ENCODE measurements around the gene HLA-DQA1.
A peak's percentile ranks its signal among the peaks of the same experiment; 100 is the strongest.
"Not testable (repeated sequence)": the region's sequence is repeated elsewhere in the genome, so short reads cannot be mapped to it uniquely, and the experiment has no call there.

HLA-DQA1 gene

DNA sequence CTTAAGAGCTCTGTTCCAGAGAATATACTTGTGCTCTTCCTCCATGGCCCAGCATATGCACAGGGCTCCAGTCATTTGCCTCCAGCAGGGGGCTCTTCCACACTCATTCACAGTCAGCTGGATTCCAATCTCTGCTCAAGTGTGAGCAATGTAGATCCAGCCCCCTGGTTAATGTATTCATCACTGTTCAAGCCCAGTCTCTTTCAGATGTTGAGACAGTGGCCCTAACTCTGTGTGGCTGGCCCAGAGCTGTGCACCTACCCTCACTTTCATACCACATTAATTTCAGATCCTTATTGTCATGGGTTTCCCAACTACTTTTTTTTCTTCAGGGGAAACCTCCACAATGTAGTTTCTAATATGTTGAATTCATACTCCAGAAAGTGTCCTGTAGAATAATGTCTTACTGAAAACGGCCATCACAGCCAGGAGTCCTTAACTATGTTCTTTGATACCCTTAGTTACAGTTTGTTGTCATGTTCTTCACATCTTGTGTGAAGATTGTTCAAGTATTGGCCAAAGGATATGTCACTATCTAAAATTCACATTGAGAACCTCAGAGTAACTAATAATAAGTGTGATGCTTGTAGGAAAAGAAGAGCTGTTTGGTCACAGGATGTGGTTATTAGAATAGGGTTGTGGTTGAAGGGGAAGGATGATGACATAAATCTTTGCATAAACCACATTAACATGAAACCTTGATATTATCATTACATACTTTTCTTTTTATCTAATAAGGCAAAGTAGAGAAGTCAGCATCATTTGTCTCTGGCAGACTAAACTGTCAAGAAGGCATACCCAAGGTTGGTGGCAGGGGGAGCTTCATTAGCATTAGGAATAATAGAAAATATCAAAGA lies 14.4 kb upstream of the HLA-DQA1 start:
- peak; percentile 34 for DNase-seq

DNA sequence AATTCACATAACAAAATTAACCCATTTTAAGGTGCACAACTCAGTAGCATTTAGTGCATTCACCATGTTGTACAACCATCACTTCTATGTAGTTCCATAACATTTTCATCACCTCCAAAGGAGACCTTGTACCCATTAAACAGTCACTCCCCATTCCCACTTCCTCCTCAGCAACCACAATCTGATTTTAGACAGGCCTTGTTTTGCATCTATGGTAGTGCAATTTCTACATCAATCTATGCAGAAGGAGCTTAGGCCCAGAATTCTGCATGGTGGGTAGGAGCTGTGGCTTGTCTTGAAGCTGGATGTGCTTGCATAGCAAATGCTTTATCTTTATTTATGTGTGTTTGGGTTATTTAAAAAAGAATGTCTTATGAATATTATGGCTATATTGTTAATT lies 13.5 kb upstream of the HLA-DQA1 start:
- DNase-seq: no peak

DNA sequence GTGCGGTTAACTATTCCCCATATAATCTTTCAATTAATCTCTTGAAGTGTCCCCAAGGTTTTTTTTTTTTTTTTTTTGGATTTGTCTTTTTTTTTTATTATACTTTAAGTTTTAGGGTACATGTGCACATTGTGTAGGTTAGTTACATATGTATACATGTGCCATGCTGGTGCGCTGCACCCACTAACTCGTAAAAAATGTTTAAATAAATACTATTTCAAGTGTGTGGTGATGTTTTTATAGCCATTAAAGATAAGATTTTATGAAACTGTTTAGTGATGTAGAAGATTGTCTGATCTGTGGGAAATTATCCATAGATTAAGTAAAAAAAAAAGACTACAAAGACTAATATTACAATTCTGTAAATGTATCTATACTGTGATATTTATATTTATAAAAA lies 12.6 kb upstream of the HLA-DQA1 start:
- no peak for DNase-seq

DNA sequence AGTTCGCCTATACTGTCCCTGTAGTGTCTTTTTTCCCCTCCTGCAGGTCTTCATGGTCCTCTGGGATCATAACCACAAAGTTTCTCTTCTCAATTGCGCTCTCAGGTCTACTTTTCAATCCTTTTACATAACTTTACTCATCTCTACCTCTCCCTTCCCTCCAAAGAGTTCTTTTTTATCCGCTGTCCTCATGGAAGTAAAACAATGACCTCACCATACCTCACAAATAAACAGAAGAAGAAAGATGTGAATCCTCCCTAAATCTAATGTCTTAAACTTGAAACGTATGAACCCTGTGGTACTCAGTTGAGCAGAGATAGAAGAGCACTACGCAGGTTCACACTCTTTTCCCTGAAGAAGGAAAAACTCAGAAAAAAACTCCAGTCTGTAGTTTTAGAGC lies 12.1 kb upstream of the HLA-DQA1 start:
- no peak for DNase-seq

DNA sequence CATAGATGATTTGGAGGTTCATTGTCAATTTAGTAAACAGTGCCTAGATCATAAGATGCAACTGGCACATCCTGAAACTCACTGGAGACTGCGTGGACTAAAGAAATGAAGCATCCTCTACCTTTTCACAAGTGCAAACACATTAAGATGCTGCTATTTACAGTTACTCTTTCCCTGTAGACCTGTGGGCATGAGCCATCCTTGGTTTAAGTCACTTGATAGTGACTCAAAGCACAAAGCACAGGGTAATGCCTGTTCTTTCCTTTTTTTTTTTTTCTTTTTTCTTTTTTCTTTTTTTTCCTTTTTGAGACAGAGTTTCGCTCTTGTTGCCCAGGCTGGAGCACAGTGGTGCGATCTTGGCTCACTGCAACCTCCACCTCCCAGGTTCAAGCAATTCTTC lies 10.0 kb upstream of the HLA-DQA1 start:
- no peak for DNase-seq

DNA sequence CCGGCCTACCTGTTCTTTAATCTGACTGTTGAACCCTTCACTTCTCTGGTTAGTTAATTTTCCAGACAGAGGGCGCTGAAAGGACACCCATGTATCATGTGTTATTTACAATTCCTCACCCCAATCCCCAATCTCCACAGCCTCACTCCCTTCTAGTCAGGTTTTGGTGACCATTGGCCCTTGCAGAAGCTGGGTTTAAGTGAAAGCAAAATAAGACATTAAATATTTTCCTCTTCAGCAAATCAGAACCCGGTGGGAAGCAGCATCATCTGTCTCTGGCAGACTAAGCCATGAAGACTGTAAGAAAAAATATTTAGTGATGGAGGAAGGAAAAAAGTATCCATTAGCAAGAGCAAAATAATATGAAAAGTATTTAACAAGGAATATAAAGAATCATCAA lies 9.4 kb upstream of the HLA-DQA1 start:
- DNase-seq: no peak

DNA sequence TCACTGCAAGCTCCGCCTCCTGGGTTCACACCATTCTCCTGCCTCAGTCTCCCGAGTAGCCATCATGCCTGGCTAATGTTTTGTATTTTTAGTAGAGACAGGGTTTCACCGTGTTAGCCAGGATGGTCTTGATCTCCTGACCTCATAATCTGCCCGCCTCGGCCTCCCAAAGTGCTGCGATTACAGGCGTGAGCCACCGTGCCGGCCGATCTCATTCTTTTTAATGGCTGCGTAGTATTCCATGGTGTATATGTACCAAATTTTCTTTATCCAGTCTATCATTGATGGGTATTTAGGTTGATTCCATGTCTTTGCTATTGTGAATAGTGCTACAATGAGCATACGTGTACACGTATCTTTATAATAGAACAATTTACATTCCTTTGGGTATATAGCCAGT lies 7.4 kb upstream of the HLA-DQA1 start:
- not testable (repeated sequence) for DNase-seq

DNA sequence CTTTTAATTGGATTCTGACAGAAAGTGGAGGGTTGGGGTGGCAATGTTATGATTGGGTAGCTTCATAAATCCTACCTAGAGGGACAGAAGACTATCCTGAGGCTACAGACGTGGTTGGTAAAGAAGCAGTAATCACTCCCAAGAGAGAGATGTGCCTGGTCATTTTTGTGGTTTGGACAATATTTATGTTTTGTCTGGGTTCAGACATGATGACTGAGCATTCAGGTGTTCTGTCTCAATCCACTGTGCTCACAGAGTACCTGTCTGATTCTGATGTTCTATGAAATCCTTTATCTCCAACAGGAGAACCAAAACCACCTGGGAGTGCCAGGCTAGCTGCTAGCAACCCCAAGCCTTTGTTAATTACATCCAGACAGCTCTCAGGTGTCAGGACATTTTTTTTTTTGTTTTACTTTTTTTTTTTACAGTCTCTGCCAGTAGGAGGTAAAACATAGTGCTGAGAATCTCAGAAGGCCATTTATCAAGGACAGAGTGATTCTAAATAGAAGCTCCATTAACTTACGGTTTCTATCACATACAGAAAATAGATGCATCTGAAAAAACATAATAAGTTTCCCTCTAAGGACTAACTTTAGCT lies 1.6 kb upstream of the HLA-DQA1 start:
- no peak for DNase-seq

DNA sequence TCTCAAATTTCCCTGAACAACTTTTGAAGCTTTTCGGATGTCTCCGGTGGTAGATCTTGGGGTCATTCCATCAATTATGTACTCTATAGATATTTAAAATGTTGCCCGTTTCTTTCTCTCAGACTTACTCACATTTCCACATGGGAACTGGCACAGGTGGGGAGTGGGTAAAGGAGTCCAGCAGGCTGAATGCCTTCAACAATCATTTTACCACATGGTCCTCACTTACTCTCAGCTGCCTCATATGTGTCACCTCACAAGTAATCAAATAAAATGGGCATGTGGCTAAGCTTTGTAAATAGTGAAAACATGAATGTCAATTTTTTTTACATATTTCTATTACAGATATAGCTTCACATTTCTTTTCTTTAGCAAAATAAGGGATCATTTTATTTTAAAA lies 677 bp downstream of the HLA-DQA1 start:
- no peak for DNase-seq

DNA sequence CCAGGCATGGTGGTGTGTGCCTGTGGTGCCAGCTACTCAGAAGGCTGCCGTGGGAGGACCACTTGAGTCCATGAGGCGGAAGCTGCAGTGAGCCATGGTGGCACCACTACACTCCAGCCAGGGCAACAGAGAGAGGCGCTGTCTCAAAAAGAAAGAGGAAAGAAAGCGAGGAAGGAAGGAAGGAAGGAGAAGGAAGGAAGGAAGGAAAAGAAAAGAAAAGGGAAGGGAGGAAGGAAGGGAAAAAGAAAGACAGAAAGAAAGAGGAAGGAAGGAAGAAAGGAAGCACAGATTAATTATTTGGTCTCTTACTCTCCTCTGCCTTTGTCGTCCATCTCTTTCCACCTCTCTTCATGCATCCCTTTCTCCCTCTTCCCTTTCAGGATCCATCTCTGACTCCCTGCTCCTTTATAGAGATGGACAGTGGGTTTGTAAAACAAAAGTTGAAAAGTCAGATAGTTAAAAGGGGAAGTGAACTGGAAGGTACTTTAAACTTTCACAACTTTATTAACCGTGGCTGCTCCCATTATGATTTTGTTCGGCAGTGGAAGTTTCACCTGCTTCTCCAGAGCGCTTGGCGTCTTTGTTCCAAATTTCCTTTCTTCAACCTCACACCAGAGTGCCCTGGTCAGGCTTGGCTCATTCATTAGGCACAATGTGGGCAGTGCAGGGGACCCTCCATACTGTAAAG lies 1.5 kb downstream of the HLA-DQA1 start:
- DNase-seq: no peak

DNA sequence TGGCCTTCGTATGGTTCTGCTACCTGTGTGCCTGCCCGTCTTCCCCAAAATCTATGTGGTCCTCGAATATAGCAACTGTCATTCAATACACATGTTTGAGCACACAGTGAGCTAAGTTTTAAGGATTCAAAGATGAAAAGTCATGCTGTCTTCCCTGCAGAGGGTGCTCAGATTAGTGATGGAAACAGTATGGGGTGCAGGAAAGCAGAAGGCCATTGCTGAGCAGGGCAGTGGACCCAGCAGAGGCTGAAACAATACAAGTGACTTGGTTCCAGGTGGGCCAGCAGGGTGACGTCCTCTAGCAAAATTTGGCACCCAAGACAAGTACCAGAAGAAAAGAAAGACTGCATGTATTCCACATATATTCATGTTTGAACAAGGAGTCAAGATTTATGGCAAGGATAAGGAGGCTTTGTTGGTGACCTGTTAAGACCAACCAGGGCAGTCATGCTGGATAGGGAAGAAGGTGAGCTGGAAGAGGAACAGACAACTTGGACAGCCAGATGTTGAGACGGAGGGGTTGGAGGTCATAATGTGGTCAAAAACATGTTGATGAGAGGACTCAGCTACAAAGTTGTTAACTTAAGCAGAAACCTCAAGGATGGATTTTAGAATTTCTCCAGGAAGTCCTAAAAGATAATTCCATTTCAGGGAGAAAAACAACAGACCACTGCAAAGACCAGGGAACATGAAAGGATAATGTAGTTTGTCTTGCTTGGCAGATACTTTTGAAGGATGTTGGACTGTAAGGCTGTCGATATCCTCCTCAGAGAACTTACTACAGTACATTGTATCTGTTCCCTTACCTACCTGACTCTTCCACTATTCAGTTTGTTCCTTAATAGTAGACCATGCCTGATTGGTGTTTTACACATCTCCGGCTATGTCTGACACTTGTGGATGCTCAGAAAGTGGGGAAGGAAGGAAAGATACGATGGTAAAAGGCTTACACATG lies 2.5 kb downstream of the HLA-DQA1 start:
- DNase-seq: no peak

DNA sequence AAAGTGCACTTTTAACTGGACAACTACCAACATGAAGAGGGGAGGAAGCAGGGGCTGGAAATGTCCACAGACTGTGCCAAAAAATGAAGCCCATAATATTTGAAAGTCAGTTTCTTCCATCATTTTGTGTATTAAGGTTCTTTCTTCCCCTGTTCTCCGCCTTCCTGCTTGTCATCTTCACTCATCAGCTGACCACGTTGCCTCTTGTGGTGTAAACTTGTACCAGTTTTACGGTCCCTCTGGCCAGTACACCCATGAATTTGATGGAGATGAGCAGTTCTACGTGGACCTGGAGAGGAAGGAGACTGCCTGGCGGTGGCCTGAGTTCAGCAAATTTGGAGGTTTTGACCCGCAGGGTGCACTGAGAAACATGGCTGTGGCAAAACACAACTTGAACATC lies 3.9 kb downstream of the HLA-DQA1 start:
- DNase-seq: no peak

DNA sequence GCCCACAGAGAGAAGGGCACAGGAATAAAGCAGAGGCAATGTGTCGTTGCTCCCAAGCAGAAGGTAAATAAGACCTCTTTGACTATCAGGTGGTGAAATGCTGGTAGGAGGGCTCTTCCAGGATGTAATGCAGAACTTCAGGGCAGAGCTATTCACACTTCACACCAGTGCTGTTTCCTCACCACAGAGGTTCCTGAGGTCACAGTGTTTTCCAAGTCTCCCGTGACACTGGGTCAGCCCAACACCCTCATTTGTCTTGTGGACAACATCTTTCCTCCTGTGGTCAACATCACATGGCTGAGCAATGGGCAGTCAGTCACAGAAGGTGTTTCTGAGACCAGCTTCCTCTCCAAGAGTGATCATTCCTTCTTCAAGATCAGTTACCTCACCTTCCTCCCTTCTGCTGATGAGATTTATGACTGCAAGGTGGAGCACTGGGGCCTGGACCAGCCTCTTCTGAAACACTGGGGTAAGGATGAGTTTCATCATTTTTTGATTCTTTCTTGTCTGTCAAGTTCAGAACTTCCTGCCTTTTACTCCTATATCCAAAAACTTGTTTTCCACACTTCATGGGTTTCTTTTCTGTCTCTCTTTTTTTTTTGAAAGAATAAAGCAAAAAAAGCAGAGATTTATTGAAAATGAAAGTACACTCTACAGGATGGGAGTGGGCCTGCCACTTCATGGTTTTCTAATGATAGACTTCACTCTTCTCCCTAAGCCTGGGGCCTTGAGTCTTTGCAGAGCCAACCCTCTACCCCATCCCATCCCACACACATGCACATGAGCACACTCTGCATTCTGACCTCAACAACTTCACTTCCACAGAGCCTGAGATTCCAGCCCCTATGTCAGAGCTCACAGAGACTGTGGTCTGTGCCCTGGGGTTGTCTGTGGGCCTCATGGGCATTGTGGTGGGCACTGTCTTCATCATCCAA lies 4.8 kb downstream of the HLA-DQA1 start:
- not testable (repeated sequence) for DNase-seq

DNA sequence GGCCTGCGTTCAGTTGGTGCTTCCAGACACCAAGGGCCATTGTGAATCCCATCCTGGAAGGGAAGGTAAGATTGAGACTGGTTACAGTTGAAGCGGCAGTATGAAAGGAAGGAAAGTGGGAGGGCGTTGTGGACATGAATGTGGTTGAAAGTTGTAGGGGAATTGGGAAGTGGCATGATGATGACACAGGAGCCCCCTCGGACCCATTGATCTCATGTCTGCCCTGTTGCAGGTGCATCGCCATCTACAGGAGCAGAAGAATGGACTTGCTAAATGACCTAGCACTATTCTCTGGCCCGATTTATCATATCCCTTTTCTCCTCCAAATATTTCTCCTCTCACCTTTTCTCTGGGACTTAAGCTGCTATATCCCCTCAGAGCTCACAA lies 5.5 kb downstream of the HLA-DQA1 start:
- DNase-seq: no peak

DNA sequence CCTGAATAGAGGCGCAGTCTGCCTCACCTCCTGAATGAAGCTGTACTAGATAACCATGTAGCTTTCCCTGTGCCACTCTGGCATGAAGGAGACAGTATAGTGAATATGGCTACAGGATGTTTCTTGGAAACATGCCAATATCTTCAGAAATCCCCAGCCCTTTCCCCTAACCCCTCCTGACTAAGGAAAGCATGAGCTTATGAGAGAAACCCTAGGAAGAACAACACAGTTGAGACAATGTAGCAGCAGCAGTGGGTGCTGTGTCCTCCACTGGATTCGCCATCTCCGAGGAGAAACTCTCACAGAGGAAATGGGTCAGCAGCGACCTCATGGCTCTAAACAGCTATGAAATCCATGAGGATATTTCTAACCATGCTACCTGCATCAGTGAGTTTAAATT lies 6.7 kb downstream of the HLA-DQA1 start:
- DNase-seq: no peak

DNA sequence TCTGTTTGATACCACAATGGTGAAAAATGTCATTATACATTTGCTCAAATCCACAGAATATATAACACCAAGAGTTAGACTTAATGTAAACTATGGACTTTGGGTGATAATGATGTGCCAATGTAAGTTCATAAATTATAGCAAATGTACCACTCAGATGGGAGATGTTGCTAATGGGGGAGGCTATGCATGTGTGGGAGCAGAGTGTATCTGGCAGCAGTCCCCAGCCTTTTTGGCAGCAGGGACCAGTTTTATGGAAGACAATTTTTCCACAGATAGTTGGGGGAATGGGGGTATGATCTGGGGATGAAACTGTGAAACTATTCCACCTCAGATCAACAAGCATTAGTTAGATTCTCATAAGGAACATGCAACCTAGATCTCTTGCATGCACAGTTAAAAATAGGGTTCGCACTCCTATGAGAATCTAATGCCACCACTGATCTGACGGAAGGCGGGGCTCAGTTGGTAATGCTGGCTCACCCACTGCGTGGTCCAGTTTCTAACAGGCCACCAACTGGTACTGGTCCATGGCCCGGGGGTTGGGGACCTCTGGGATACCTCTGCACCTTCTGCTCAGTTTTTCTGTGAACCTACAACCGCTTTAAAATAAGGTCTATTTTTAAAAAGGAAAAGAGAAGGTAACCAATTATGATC lies 8.0 kb downstream of the HLA-DQA1 start:
- DNase-seq: no peak

DNA sequence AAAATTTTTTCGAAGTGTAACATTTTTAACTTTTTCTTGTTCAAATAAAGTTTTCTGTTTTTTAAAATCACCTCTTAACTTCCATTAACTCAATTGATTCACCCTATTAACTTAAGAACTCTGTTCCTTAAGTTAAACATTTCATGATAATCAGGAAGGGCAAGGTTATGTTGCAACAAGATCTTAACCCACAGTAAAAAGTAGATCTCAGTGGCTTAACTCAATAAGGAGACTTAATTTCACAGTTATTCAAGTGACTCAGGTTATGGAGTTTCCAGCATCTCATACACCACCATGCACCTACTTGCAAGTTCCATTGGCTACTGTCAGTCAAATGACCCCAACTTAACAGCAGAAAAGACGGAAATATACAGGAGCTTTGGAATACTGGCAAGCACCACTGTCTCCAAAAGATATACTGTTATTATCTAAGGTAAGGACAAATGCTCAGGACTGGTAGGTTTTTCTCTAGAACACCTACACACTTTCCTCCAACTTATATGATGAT lies 18.1 kb downstream of the HLA-DQA1 start:
- DNase-seq: no peak

DNA sequence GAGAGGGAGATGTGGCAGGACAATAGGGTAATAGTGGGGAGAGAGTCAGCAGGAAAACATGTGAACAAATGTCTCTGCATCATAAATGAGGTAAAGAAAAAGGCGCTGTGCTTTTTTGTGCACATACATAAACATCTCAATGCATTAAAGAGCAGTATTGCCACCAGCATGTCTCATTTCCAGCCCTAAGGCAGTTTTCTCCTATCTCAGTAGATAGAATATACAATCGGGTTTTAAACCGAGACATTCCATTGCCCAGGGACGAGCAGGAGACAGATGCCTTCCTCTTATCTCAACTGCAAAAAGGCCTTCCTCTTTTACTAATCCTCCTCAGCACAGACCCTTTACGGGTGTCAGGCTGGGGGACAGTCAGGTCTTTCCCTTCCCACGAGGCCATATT lies 20.1 kb downstream of the HLA-DQA1 start:
- DNase-seq: not testable (repeated sequence)

DNA sequence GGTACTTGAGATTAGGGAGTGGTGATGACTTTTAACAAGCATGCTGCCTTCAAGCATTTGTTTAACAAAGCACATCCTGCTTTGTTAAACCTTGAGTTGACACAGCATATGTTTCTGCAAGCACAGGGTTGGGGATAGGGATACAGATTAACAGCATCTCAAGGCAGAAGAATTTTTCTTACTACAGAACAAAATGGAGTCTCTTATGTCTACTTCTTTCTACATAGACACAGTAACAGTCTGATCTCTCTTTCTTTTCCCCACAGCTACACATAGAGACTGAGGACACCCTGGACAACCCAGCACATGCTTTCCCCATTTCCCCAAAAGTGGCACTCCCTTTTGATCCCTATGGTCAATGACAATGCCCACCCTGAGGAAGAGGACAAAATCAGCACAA lies 20.6 kb downstream of the HLA-DQA1 start:
- DNase-seq: peak; percentile 81

DNA sequence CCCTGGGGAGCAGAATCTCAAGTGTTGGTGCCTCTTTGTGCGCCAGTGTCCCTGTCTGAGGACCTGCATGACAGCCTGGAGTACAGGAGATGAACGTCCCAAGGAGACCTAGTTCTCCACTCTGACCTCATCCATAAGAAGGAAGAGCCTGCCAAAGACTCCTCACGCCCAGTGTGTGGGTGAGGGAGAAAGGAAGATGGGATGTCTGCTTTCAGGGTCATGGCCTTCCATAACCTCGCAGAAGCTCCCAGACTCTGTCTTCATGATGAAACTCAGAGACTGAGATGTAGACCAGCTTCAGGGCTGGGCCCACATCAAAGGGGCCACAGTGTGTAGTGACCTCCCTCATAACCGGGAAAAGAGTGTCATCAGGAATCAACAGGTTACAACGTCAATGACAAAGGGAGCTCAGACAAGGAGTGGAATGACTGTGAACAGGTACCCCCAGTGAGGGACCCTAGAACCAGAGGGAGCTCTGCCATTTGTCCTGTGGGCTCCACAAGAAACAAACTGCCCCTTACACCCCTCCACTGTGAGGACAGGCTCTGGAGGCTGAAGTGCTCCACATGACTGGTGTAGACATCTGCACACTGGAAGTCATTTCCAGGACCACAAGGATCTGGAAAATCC lies 21.2 kb downstream of the HLA-DQA1 start:
- no peak for DNase-seq

Data from DMS153 (cell line).